ENCODE results near the gene TOGARAM1. TPM values are rescaled to one million over a fixed set of nuclear protein-coding genes. Genes with fewer than 3 reads are reported as not detected.

TOGARAM1 gene
- total and polyA plus RNA-seq, 9 donors = 8.4 to 28.3 (median 21.6) TPM

GRCh38 chr14:45057881-45058364 lies 95.9 kb downstream of the TOGARAM1 start:
- H3K27ac ChIP-seq = no peak overlapping the region
- no peak for TF ChIP-seq POLR2A (IDR thresholded peaks at IDR 0.05)
- H3K9me3 ChIP-seq = no peaks in the 10 kb centered on the region
- H3K4me3 ChIP-seq = no peak overlapping the region
- DNase-seq = no peak
- H3K27me3 ChIP-seq = no peaks in the 10 kb centered on the region
- no peaks in the 10 kb centered on the region for H3K36me3 ChIP-seq
- H3K4me1 ChIP-seq (ENCODE audit: insufficient read depth) = no peaks in the 10 kb centered on the region
- intact Hi-C loops (cut with DNase I) = no loop called here

DNA sequence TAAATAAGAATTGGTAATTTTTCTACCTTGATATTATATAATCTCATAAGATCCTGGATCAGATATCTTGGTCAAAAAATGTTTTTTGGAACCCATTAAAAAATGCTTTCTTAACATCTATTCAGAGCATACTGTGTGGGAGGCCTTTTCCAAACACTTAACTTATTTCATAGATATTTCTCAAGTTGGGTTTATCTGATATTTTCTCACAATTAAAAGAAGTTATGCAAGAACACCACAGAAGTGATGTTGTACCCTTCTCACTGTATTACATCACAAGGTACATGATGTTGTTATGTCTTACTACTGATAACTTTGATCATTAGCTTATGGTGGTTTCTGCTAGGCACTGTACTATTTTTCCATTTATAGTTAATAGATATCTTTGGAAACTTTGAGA lies 98.6 kb downstream of the TOGARAM1 start:
- Histone ChIP-seq H3K4me3 (no peak overlapping the region), H3K9me3 (no peaks in the 10 kb centered on the region), H3K4me1 (ENCODE audit: insufficient read depth) (no peaks in the 10 kb centered on the region), H3K27ac (no peak overlapping the region), H3K36me3 (no peaks in the 10 kb centered on the region), H3K27me3 (no peaks in the 10 kb centered on the region)
- intact Hi-C loops (cut with DNase I) = no loop called here
- TF ChIP-seq EP300 (IDR thresholded peaks at IDR 0.05) (no peak), CTCF (IDR thresholded peaks at IDR 0.05) (no peak), POLR2A (IDR thresholded peaks at IDR 0.05) (no peak)
- DNase-seq = no peak

- Histone ChIP-seq H3K4me1 (ENCODE audit: insufficient read depth) (no peaks in the 10 kb centered on the region), H3K36me3 (no peaks in the 10 kb centered on the region), H3K27me3 (no peaks in the 10 kb centered on the region), H3K27ac (no peak overlapping the region), H3K4me3 (no peak overlapping the region), H3K9me3 (no peaks in the 10 kb centered on the region)
- TF ChIP-seq EP300 (IDR thresholded peaks at IDR 0.05) = no peak
- no peak for TF ChIP-seq POLR2A (IDR thresholded peaks at IDR 0.05)
- no peak for TF ChIP-seq CTCF (IDR thresholded peaks at IDR 0.05)
- intact Hi-C loops (cut with DNase I) = no loop called here
- no peak for DNase-seq
- 38 to 59% (median 50%) methylated on average over 3 of the region's 3 CpGs for WGBS, 3 donors
Observed at GRCh38 chr14:45065540-45065939, 103.5 kb downstream of the TOGARAM1 start.

GRCh38 chr14:45065956-45066355 lies 104.0 kb downstream of the TOGARAM1 start:
- no peak for TF ChIP-seq POLR2A (IDR thresholded peaks at IDR 0.05)
- TF ChIP-seq EP300 (IDR thresholded peaks at IDR 0.05) = no peak
- TF ChIP-seq CTCF (IDR thresholded peaks at IDR 0.05) = no peak
- no peaks in the 10 kb centered on the region for H3K9me3 ChIP-seq

GRCh38 chr14:45066667-45067066 lies 104.7 kb downstream of the TOGARAM1 start:
- TF ChIP-seq CTCF (IDR thresholded peaks at IDR 0.05) = no peak
- TF ChIP-seq POLR2A (IDR thresholded peaks at IDR 0.05) = no peak
- no peak for TF ChIP-seq EP300 (IDR thresholded peaks at IDR 0.05)
- intact Hi-C loops (cut with DNase I) = no loop called here
- no peak overlapping the region for H3K4me3 ChIP-seq
- no peak overlapping the region for H3K27ac ChIP-seq
- H3K4me1 ChIP-seq (ENCODE audit: insufficient read depth) = no peaks in the 10 kb centered on the region
- H3K9me3 ChIP-seq = no peaks in the 10 kb centered on the region
- 94 to 97% (median 96%) methylated on average over 3 of the region's 3 CpGs for WGBS, 3 donors
- DNase-seq = no peak
- H3K36me3 ChIP-seq = no peaks in the 10 kb centered on the region
- no peaks in the 10 kb centered on the region for H3K27me3 ChIP-seq

More at GRCh38 chr14:45065956-45066355, 104.0 kb downstream of the TOGARAM1 start:
- no peaks in the 10 kb centered on the region for H3K4me1 ChIP-seq (ENCODE audit: insufficient read depth)
- DNase-seq = no peak
- no peaks in the 10 kb centered on the region for H3K27me3 ChIP-seq
- H3K4me3 ChIP-seq = no peak overlapping the region
- no peaks in the 10 kb centered on the region for H3K36me3 ChIP-seq
- intact Hi-C loops (cut with DNase I) = no loop called here
- WGBS, 3 donors = 31 to 66% (median 48%) methylated on average over 2 of the region's 2 CpGs
- no peak overlapping the region for H3K27ac ChIP-seq
